IMR-90 (cell line): Measurements from ENCODE around the gene SEMA6A. TPM values are rescaled to one million over a fixed set of nuclear protein-coding genes. Genes with fewer than 3 reads are reported as not detected.

Experiments used
- ATAC-seq: fragments of 200-7000 bp; cut with Tn5 transposase; 2 replicates; pipeline ENCODE4 v1.9.1; 2020; ENCODE audit warnings: low read depth, mild to moderate bottlenecking, moderate library complexity
- BruUV-seq: library from RNA; stranded (reverse); fragments of 400-500 nt; replicated peaks from 2 replicates; lab custom pipeline; 2021; lab: Mats Ljungman, UMichigan
- CTCF ChIA-PET: fragments of 300-600 bp; formaldehyde crosslinking; extraction: SDS; loops from one replicate; lab custom pipeline; 2021; ENCODE audit warnings: antibody characterized with exemption; lab: Yijun Ruan, JAX
- POLR2A ChIA-PET: fragments of 300-600 bp; sonication (Branson Sonifier 250); formaldehyde crosslinking; loops from one replicate; lab custom pipeline; 2022; ENCODE audit warnings: antibody characterized with exemption; ENCODE audit not compliant: unreplicated experiment; lab: Charles Lee
- DNase-seq: peaks from one replicate; pipeline ENCODE4 v3.0.0; 2013
- H2AFZ ChIP-seq: replicated peaks from 2 replicates; pipeline ENCODE3; 2013; ENCODE audit warnings: low read length, mild to moderate bottlenecking; ENCODE audit not compliant: poor library complexity
- H2AK5ac ChIP-seq: 2 replicates; pipeline ENCODE4 v1.6.1; 2013; ENCODE audit warnings: low read depth, low read length, inconsistent platforms
- H2AK9ac ChIP-seq: replicated peaks from 2 replicates; pipeline ENCODE3; 2013; ENCODE audit warnings: mild to moderate bottlenecking, low read depth, low read length, moderate library complexity; ENCODE audit not compliant: poor library complexity
- H2BK120ac ChIP-seq: 2 replicates; pipeline ENCODE4 v1.6.1; 2013; ENCODE audit warnings: low read depth, low read length, inconsistent platforms
- H2BK15ac ChIP-seq: 3 replicates; pipeline ENCODE4 v1.6.1; 2013; ENCODE audit warnings: low read depth, low read length, inconsistent platforms
- H2BK20ac ChIP-seq: 2 replicates; pipeline ENCODE4 v1.6.1; 2013; ENCODE audit warnings: low read depth, mild to moderate bottlenecking, inconsistent platforms, low read length, moderate library complexity
- H2BK5ac ChIP-seq: 2 replicates; pipeline ENCODE4 v1.6.1; 2013; ENCODE audit warnings: mild to moderate bottlenecking, low read depth, low read length, inconsistent platforms; ENCODE audit not compliant: poor library complexity, severe bottlenecking
- H3K14ac ChIP-seq: replicated peaks from 2 replicates; pipeline ENCODE4 v1.6.1; 2013; ENCODE audit warnings: low read depth, low read length, inconsistent platforms
- H3K18ac ChIP-seq: 2 replicates; pipeline ENCODE4 v1.6.1; 2013; ENCODE audit warnings: low read depth, low read length, control low read depth
- H3K23ac ChIP-seq: 2 replicates; pipeline ENCODE4 v1.6.1; 2013; ENCODE audit warnings: low read depth, low read length, inconsistent platforms
- H3K27ac ChIP-seq: 2 replicates; pipeline ENCODE4 v1.5.1; 2013; ENCODE audit warnings: mild to moderate bottlenecking, control low read depth, low read length; ENCODE audit not compliant: insufficient read depth
- H3K27me3 ChIP-seq: 2 replicates; pipeline ENCODE4 v1.6.1; 2013; ENCODE audit warnings: low read length; ENCODE audit not compliant: control insufficient read depth, insufficient read depth
- H3K36me3 ChIP-seq: 2 replicates; pipeline ENCODE4 v1.6.1; 2013; ENCODE audit warnings: low read length, mixed read lengths; ENCODE audit not compliant: control insufficient read depth, insufficient read depth
- H3K4ac ChIP-seq: 2 replicates; pipeline ENCODE4 v1.6.1; 2013; ENCODE audit warnings: low read depth, low read length, inconsistent platforms
- H3K4me1 ChIP-seq: 2 replicates; pipeline ENCODE4 v1.6.1; 2013; ENCODE audit warnings: low read length, mixed read lengths; ENCODE audit not compliant: control insufficient read depth, insufficient read depth
- H3K4me2 ChIP-seq: 2 replicates; pipeline ENCODE4 v1.6.1; 2013; ENCODE audit warnings: low read depth, mild to moderate bottlenecking, control low read depth, low read length, moderate library complexity
- H3K4me3 ChIP-seq: 2 replicates; pipeline ENCODE4 v1.5.1; 2013; ENCODE audit warnings: low read depth, mild to moderate bottlenecking, control low read depth, low read length, moderate library complexity; ENCODE audit not compliant: insufficient read depth
- H3K56ac ChIP-seq: 2 replicates; pipeline ENCODE4 v1.6.1; 2013; ENCODE audit warnings: low read length, inconsistent platforms; ENCODE audit not compliant: insufficient read depth; ENCODE audit errors: extremely low read depth
- H3K79me1 ChIP-seq, 2 experiments: 2 replicates each; pipeline ENCODE4 v1.6.1; 2013; ENCODE audit warnings: low read length in 2 of 2, inconsistent platforms in 1 of 2, low read depth in 1 of 2
- H3K9ac ChIP-seq: 2 replicates; pipeline ENCODE4 v1.6.1; 2013; ENCODE audit warnings: low read depth, low read length, control low read depth
- H3K9me1 ChIP-seq: 2 replicates; pipeline ENCODE4 v1.6.1; 2013; ENCODE audit warnings: low read length, inconsistent platforms; ENCODE audit not compliant: insufficient read depth
- H3K9me3 ChIP-seq: 2 replicates; pipeline ENCODE4 v1.6.1; 2013; ENCODE audit warnings: low read length; ENCODE audit not compliant: control insufficient read depth, insufficient read depth
- H4K20me1 ChIP-seq: 2 replicates; pipeline ENCODE4 v1.6.1; 2013; ENCODE audit warnings: low read length, inconsistent platforms; ENCODE audit not compliant: insufficient read depth
- H4K5ac ChIP-seq: 2 replicates; pipeline ENCODE4 v1.6.1; 2013; ENCODE audit warnings: mild to moderate bottlenecking, low read depth, low read length, control low read depth
- H4K8ac ChIP-seq, 2 experiments: 2 replicates each; pipeline ENCODE4 v1.6.1; 2013; ENCODE audit warnings: low read depth in 2 of 2, low read length in 2 of 2, control low read depth in 1 of 2, inconsistent platforms in 1 of 2
- H4K91ac ChIP-seq: 2 replicates; pipeline ENCODE4 v1.6.1; 2013; ENCODE audit warnings: low read depth, low read length, inconsistent platforms; ENCODE audit not compliant: insufficient read depth
- CTCF ChIP-seq: conservative IDR thresholded peaks from 2 replicates; pipeline ENCODE4 v1.5.1; 2012; ENCODE audit warnings: mild to moderate bottlenecking, low read depth, low read length, improper control_type of control experiment
- FOS ChIP-seq: fragments of 150-350 bp; IDR thresholded peaks from 2 replicates; pipeline ENCODE4 v1.6.1; 2016; ENCODE audit warnings: low read depth, low read length
- POLR2A ChIP-seq: IDR thresholded peaks from 2 replicates; pipeline ENCODE4 v1.6.1; 2012; ENCODE audit warnings: mild to moderate bottlenecking, low read depth, low read length
- RCOR1 ChIP-seq: IDR thresholded peaks from 2 replicates; pipeline ENCODE4 v1.6.1; 2012; ENCODE audit warnings: mild to moderate bottlenecking, low read length, improper control_type of control experiment; ENCODE audit not compliant: insufficient replicate concordance
- SMC3 ChIP-seq: fragments of 150-350 bp; IDR thresholded peaks from 2 replicates; pipeline ENCODE4 v1.6.1; 2016; ENCODE audit warnings: low read depth, mild to moderate bottlenecking, antibody characterized with exemption, low read length, moderate library complexity
- USF2 ChIP-seq: fragments of 150-350 bp; IDR thresholded peaks from 2 replicates; pipeline ENCODE4 v1.6.1; 2017; ENCODE audit warnings: mild to moderate bottlenecking, antibody characterized with exemption, low read length, low read depth
- WGBS, 2 experiments: methylation state at CpG; one replicate each; pipeline versions ENCODE4 v1.1.5 to v1.1.7; 2013; ENCODE audit warnings: missing lambda C conversion rate in 2 of 2; ENCODE audit not compliant: insufficient read length in 1 of 2; ENCODE audit errors: extremely low coverage in 2 of 2; 5-methylcytosine and 5-hydroxymethylcytosine counted together
- dilution Hi-C: fragments of 300-500 bp; cut with HindIII; formaldehyde crosslinking; loops from one replicate; pipeline ENCODE4 v1.14.3; 2018; ENCODE audit warnings: low sequenced_read_pairs; ENCODE audit not compliant: unreplicated experiment
- in situ Hi-C: fragments of 300-500 bp; cut with MboI; formaldehyde crosslinking; loops from 3 replicates; pipeline ENCODE4 v1.14.3; 2019; ENCODE audit warnings: low sequenced_read_pairs, inconsistent platforms, mixed read lengths
- intact Hi-C: fragments of 100-400 bp; cut with micrococcal nuclease; formaldehyde crosslinking; loops from 2 replicates; pipeline ENCODE4 v1.10.0; 2022
- polyA plus RNA-seq, 3 experiments: library from polyadenylated mRNA; depleted of rRNA; stranded (reverse); fragments of >200 nt; gene quantifications; 2 replicates each; pipeline ENCODE4 v1.2.3, GENCODE V29; 2012; ENCODE audit warnings: low replicate concordance in 1 of 3
- total RNA-seq: library from RNA; depleted of rRNA; stranded (reverse); fragments of >200 nt; gene quantifications from 2 replicates; pipeline ENCODE4 v1.2.3, GENCODE V29; 2012

The SEMA6A gene
- total and polyA plus RNA-seq, 2 of the 4 experiments (the other 2 are of a cell fraction): 0.27 to 0.36 TPM

GRCh38 chr5:116532762-116533525 is 41.7 kb downstream of the SEMA6A start:
- TF ChIP-seq FOS: no peak
- TF ChIP-seq RCOR1: no peak
- TF ChIP-seq CTCF: no peak
- TF ChIP-seq SMC3: no peak
- no peak for TF ChIP-seq USF2
- no peak for TF ChIP-seq POLR2A
- Histone ChIP-seq H3K4me3 (no peak overlapping the region), H3K4ac (no peak overlapping the region), H3K14ac (no peak overlapping the region), H3K36me3 (no peaks in the 10 kb centered on the region), H3K9me3 (no peaks in the 10 kb centered on the region), H2BK120ac (no peak overlapping the region), H3K4me2 (no peak overlapping the region), H2BK15ac (no peak overlapping the region), H3K27me3 (no peaks in the 10 kb centered on the region; the same call in 1 of the 2 replicates), H3K18ac (no peak overlapping the region), H2AK5ac (no peak overlapping the region), H4K5ac (no peak overlapping the region), H3K9me1 (no peaks in the 10 kb centered on the region), H3K27ac (no peak overlapping the region), H3K79me1 (no peaks in the 10 kb centered on the region), H3K4me1 (no peaks in the 10 kb centered on the region), H2BK5ac (no peak overlapping the region), H2BK20ac (no peak overlapping the region), H2AK9ac (no peak overlapping the region), H2AFZ (no peak overlapping the region), H4K91ac (no peak overlapping the region), H3K56ac (no peak overlapping the region), H3K23ac (no peak overlapping the region), H4K20me1 (no peaks in the 10 kb centered on the region), H3K9ac (no peak overlapping the region), H4K8ac (no peak overlapping the region)
- ChIA-PET CTCF (interaction anchor here (0.7 kb wide), 1 partner anchor 404 kb away, joined by 5 read pairs; no protein-coding TSS in a partner anchor), POLR2A (no interaction called here)
- dilution Hi-C loops: no loop called here
- in situ Hi-C loops: no loop called here
- WGBS, 2 experiments: no CpG with 5 or more reads among the region's 3 CpGs
- DNase-seq (no peak), ATAC-seq (no peak)
- intact Hi-C loops: no loop called here
- no TSS peak for BruUV-seq
